WTC11 (cell line): ENCODE measurements around the gene LEFTY1. TPM values are rescaled to one million over a fixed set of nuclear protein-coding genes. Genes with fewer than 3 reads are reported as not detected.
A peak's percentile ranks its signal among the peaks of the same experiment; 100 is the strongest.
"Not testable (repeated sequence)": the region's sequence is repeated elsewhere in the genome, so short reads cannot be mapped to it uniquely, and the experiment has no call there.

Source experiments
- ATAC-seq: fragments of 200-7000 bp; cut with Tn5 transposase; 2 replicates; pipeline ENCODE4 v1.10.0; 2021; ENCODE audit warnings: mild to moderate bottlenecking, moderate library complexity
- CTCF ChIA-PET: fragments of 300-600 bp; sonication (Branson Sonifier 250); formaldehyde crosslinking; loops from one replicate; lab custom pipeline; 2021; ENCODE audit warnings: antibody characterized with exemption; lab: Charles Lee
- POLR2A ChIA-PET: fragments of 350-600 bp; sonication (Branson Sonifier 250); formaldehyde crosslinking; loops from one replicate; lab custom pipeline; 2021; ENCODE audit warnings: antibody characterized with exemption; lab: Charles Lee
- DNase-seq: peaks from one replicate; pipeline ENCODE4 v3.0.0; 2021; ENCODE audit warnings: low spot score
- H3K27ac Mint-ChIP-seq: 2 replicates; pipeline ENCODE4 v1.8.0; 2021; ENCODE audit warnings: mixed read lengths
- H3K27me3 Mint-ChIP-seq: 2 replicates; pipeline ENCODE4 v1.8.0; 2021; ENCODE audit warnings: low read depth, mild to moderate bottlenecking, moderate library complexity, mixed read lengths
- H3K36me3 Mint-ChIP-seq: 2 replicates; pipeline ENCODE4 v1.8.0; 2021; ENCODE audit warnings: mixed read lengths
- H3K4me1 Mint-ChIP-seq: 2 replicates; pipeline ENCODE4 v1.8.0; 2022; ENCODE audit warnings: mixed read lengths
- H3K4me3 Mint-ChIP-seq: 2 replicates; pipeline ENCODE4 v1.8.0; 2021; ENCODE audit warnings: mild to moderate bottlenecking, moderate library complexity, mixed read lengths
- H3K9me3 Mint-ChIP-seq: 2 replicates; pipeline ENCODE4 v1.8.0; 2021; ENCODE audit warnings: mixed read lengths
- GTF2I ChIP-seq: fragments of 250-450 bp; sonication (Bioruptor Pico); conservative IDR thresholded peaks from 2 replicates; pipeline ENCODE4 v1.4.0; 2021; ENCODE audit warnings: mild to moderate bottlenecking
- HMGA2 ChIP-seq: fragments of 250-450 bp; sonication (Bioruptor Pico); IDR thresholded peaks from 2 replicates; pipeline ENCODE4 v1.4.0; 2021; ENCODE audit warnings: mild to moderate bottlenecking, moderate library complexity
- JUN ChIP-seq: sonication (generic); formaldehyde crosslinking; IDR thresholded peaks from 2 replicates; pipeline ENCODE4 v1.8.0; 2023; ENCODE audit warnings: mild to moderate bottlenecking, missing genetic modification reagents
- NFATC4 ChIP-seq: fragments of 250-450 bp; sonication (Bioruptor Pico); IDR thresholded peaks from 2 replicates; pipeline ENCODE4 v1.9.0; 2021; ENCODE audit warnings: mild to moderate bottlenecking
- NFYB ChIP-seq: sonication (generic); formaldehyde crosslinking; conservative IDR thresholded peaks from 2 replicates; pipeline ENCODE4 v1.8.0; 2022; ENCODE audit warnings: low read depth, missing genetic modification reagents
- RORB ChIP-seq: fragments of 250-450 bp; sonication (Bioruptor Pico); IDR thresholded peaks from 2 replicates; pipeline ENCODE4 v1.9.0; 2021; ENCODE audit warnings: mild to moderate bottlenecking
- ZBTB21 ChIP-seq: sonication (generic); formaldehyde crosslinking; IDR thresholded peaks from 2 replicates; pipeline ENCODE4 v1.8.1; 2023; ENCODE audit warnings: mild to moderate bottlenecking, missing genetic modification reagents, borderline replicate concordance
- ZNF121 ChIP-seq: sonication (generic); formaldehyde crosslinking; IDR thresholded peaks from 2 replicates; pipeline ENCODE4 v1.8.0; 2023; ENCODE audit warnings: missing genetic modification reagents
- ZNF423 ChIP-seq: fragments of 250-450 bp; sonication (Bioruptor Pico); IDR thresholded peaks from 2 replicates; pipeline ENCODE4 v2.1.2; 2022; ENCODE audit warnings: mild to moderate bottlenecking, moderate library complexity
- total RNA-seq: library from RNA; stranded (reverse); gene quantifications from 3 replicates; pipeline ENCODE4 v1.2.3, GENCODE V29; 2021
- TF ChIP-seq, protein P1 (sequence below): sonication (generic); formaldehyde crosslinking; IDR thresholded peaks from 2 replicates; pipeline ENCODE4 v1.8.1; 2023; ENCODE audit warnings: mild to moderate bottlenecking, missing genetic modification reagents
- TF ChIP-seq, protein P2 (sequence below): sonication (generic); formaldehyde crosslinking; IDR thresholded peaks from 2 replicates; pipeline ENCODE4 v1.8.0; 2022; ENCODE audit warnings: missing genetic modification reagents
- TF ChIP-seq, protein P3 (sequence below): sonication (generic); formaldehyde crosslinking; IDR thresholded peaks from 2 replicates; pipeline ENCODE4 v1.8.0; 2022; ENCODE audit warnings: mild to moderate bottlenecking, missing genetic modification reagents
- TF ChIP-seq, protein P4 (sequence below): sonication (generic); formaldehyde crosslinking; IDR thresholded peaks from 2 replicates; pipeline ENCODE4 v1.8.0; 2023; ENCODE audit warnings: missing genetic modification reagents, mild to moderate bottlenecking, borderline replicate concordance
- TF ChIP-seq, protein P5 (sequence below): sonication (generic); formaldehyde crosslinking; IDR thresholded peaks from 2 replicates; pipeline ENCODE4 v1.8.0; 2022; ENCODE audit warnings: mild to moderate bottlenecking, missing genetic modification reagents

The LEFTY1 gene
- total RNA-seq, 1 experiment from 2014 or later: 52.9 TPM

DNA sequence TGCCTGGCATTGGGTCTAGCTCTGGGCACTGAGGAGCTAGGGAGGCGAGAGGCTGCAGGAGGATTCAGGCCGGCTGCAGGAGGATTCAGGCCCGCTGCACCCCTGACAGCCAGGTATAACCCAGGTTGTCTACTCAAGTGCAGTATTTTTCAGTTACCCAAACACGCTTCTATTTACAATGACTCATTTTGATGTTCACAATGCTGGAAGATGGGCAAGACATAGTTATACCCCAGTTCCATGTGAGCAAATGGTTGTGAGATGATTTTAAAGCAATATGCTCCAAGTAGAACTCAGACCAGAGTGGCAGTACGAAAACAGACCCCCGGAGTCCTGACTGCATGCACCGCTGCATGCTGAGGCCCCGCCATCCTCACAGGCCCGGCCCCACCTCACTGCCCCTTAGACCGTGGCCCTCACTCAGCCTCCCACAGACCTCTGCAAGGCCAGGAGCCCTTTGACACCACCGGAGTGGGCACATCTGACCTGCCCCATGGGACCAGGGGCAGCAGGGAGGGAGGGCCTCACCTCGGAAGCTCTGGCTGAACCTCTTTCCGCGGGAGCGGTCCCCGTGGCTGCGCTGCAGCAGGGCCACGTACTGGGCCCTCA is 553 bp downstream of the LEFTY1 start:
- no peaks in the 10 kb centered on the region for H3K9me3 Mint-ChIP-seq
- peak overlapping the region; percentile 69 for H3K4me3 Mint-ChIP-seq
- H3K27ac Mint-ChIP-seq: peak overlapping the region; percentile 72; the same call in 1 of the 2 replicates
- ATAC-seq (no peak), DNase-seq (no peak)
- POLR2A ChIA-PET: interaction anchor here (0.5 to 1.2 kb wide), 2 partner anchors 36 to 401 kb away, joined by 3 to 5 read pairs; partner anchors contain the start of gene PYCR2
- H3K4me1 Mint-ChIP-seq: peaks cover 48% of the 10 kb centered on the region
- CTCF ChIA-PET: interaction anchor here (0.7 to 4.3 kb wide), 11 partner anchors 10 to 413 kb away, joined by 3 to 21 read pairs (median 6); no protein-coding TSS in a partner anchor
- H3K27me3 Mint-ChIP-seq: no peaks in the 10 kb centered on the region; the same call in 1 of the 2 replicates
- 0 out of 2 replicates have a peak, but pooled peaks cover 4% of the 10 kb centered on the region for H3K36me3 Mint-ChIP-seq
- TF ChIP-seq, protein P1, sequence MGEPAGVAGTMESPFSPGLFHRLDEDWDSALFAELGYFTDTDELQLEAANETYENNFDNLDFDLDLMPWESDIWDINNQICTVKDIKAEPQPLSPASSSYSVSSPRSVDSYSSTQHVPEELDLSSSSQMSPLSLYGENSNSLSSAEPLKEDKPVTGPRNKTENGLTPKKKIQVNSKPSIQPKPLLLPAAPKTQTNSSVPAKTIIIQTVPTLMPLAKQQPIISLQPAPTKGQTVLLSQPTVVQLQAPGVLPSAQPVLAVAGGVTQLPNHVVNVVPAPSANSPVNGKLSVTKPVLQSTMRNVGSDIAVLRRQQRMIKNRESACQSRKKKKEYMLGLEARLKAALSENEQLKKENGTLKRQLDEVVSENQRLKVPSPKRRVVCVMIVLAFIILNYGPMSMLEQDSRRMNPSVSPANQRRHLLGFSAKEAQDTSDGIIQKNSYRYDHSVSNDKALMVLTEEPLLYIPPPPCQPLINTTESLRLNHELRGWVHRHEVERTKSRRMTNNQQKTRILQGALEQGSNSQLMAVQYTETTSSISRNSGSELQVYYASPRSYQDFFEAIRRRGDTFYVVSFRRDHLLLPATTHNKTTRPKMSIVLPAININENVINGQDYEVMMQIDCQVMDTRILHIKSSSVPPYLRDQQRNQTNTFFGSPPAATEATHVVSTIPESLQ (CRISPR knock-in tag): no peak
- TF ChIP-seq ZNF423 (CRISPR knock-in tag) (no peak), JUN (CRISPR knock-in tag) (0 out of 2 replicates have a peak, but pooled peaks have one; percentile 19), ZBTB21 (no peak), NFYB (0 out of 2 replicates have a peak, but pooled peaks have one; percentile 8), ZNF121 (CRISPR knock-in tag) (0 out of 2 replicates have a peak, but pooled peaks have one; percentile 19), NFATC4 (CRISPR knock-in tag) (no peak), GTF2I (no peak)
- TF ChIP-seq, protein P2, sequence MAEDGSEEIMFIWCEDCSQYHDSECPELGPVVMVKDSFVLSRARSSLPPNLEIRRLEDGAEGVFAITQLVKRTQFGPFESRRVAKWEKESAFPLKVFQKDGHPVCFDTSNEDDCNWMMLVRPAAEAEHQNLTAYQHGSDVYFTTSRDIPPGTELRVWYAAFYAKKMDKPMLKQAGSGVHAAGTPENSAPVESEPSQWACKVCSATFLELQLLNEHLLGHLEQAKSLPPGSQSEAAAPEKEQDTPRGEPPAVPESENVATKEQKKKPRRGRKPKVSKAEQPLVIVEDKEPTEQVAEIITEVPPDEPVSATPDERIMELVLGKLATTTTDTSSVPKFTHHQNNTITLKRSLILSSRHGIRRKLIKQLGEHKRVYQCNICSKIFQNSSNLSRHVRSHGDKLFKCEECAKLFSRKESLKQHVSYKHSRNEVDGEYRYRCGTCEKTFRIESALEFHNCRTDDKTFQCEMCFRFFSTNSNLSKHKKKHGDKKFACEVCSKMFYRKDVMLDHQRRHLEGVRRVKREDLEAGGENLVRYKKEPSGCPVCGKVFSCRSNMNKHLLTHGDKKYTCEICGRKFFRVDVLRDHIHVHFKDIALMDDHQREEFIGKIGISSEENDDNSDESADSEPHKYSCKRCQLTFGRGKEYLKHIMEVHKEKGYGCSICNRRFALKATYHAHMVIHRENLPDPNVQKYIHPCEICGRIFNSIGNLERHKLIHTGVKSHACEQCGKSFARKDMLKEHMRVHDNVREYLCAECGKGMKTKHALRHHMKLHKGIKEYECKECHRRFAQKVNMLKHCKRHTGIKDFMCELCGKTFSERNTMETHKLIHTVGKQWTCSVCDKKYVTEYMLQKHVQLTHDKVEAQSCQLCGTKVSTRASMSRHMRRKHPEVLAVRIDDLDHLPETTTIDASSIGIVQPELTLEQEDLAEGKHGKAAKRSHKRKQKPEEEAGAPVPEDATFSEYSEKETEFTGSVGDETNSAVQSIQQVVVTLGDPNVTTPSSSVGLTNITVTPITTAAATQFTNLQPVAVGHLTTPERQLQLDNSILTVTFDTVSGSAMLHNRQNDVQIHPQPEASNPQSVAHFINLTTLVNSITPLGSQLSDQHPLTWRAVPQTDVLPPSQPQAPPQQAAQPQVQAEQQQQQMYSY (CRISPR knock-in tag): no peak
- TF ChIP-seq, protein P3, sequence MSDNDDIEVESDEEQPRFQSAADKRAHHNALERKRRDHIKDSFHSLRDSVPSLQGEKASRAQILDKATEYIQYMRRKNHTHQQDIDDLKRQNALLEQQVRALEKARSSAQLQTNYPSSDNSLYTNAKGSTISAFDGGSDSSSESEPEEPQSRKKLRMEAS (CRISPR knock-in tag): no peak
- TF ChIP-seq, all 79 proteins: peak for 3

DNA sequence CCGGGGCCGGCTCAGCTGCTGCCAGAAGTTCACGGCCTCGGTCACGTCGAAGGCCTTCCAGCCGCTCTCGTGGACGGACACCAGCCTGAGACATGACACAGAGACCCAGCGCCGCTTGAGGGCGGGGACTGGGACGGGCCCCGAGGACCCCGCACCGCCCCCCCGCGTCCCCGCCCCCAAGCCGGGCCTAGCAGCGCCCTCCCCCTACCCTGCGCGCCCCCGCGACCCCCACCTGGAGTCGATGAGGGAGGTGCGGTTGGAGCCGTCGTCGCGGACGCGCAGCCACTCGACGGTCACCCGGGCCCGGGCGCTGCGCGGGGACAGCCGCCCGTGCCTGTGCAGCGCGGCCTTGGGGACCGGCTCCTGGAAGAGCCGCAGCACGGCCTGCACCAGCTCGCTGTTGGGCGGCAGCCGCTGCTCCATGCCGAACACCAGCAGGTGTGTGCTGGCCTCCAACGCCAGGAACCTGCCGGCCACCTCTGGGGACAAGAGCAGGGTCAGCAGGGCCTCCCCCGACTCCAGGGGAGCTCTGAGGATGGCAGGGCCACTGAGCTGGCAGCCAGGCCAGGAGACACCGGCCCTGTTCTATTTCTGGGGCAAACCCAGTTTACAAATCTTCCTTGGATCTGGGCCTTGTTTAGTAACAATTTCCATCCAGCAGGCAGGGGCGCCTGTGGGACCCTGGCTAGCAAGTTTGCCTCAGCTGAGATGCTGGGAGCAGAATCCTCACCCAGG is 1.2 kb downstream of the LEFTY1 start:
- CTCF ChIA-PET: interaction anchor here (1.1 to 4.3 kb wide), 5 partner anchors 10 to 88 kb away, joined by 3 to 21 read pairs (median 13); no protein-coding TSS in a partner anchor
- Mint-ChIP-seq H3K27ac (peak overlapping the region; percentile 72; the same call in 1 of the 2 replicates), H3K4me1 (peaks cover 48% of the 10 kb centered on the region), H3K4me3 (peak overlapping the region; percentile 69)
- peak; percentile 61 for DNase-seq
- peak; percentile 7 for ATAC-seq
- H3K36me3 Mint-ChIP-seq, H3K9me3 Mint-ChIP-seq, H3K27me3 Mint-ChIP-seq: not testable (repeated sequence)
- POLR2A ChIA-PET: interaction anchor here (1.2 kb wide), 1 partner anchor 36 kb away, joined by 5 read pairs; the partner anchor contains the start of gene PYCR2

DNA sequence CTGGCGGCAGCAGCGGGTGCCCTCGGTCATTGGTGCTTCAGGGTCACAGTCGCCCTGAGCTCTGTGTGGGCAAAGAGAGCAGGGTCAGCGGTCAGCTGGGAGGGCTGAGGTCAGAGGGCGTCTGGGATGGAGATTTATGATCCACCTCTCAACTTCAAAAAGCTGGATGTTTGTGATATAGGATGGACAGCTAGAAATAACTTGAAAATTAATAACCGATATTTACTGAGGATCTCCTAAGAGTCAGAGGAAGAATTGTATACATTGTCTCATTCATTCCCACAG is 2.0 kb downstream of the LEFTY1 start:
- ChIA-PET POLR2A (no interaction called here), CTCF (interaction anchor here (4.3 kb wide), 1 partner anchor 10 kb away, joined by 15 read pairs; no protein-coding TSS in a partner anchor)
- ATAC-seq: no peak
- H3K36me3 Mint-ChIP-seq: 0 out of 2 replicates have a peak, but pooled peaks cover 4% of the 10 kb centered on the region
- H3K4me3 Mint-ChIP-seq: peak overlapping the region; percentile 57
- H3K27ac Mint-ChIP-seq: no peak overlapping the region
- DNase-seq: no peak
- no peaks in the 10 kb centered on the region for H3K9me3 Mint-ChIP-seq
- H3K27me3 Mint-ChIP-seq: no peaks in the 10 kb centered on the region; the same call in 1 of the 2 replicates
- peaks cover 48% of the 10 kb centered on the region for H3K4me1 Mint-ChIP-seq
- TF ChIP-seq HMGA2 (CRISPR knock-in tag) (no peak), RORB (CRISPR knock-in tag) (no peak), ZNF121 (CRISPR knock-in tag) (no peak), ZNF423 (CRISPR knock-in tag) (no peak)
- TF ChIP-seq, protein P4, sequence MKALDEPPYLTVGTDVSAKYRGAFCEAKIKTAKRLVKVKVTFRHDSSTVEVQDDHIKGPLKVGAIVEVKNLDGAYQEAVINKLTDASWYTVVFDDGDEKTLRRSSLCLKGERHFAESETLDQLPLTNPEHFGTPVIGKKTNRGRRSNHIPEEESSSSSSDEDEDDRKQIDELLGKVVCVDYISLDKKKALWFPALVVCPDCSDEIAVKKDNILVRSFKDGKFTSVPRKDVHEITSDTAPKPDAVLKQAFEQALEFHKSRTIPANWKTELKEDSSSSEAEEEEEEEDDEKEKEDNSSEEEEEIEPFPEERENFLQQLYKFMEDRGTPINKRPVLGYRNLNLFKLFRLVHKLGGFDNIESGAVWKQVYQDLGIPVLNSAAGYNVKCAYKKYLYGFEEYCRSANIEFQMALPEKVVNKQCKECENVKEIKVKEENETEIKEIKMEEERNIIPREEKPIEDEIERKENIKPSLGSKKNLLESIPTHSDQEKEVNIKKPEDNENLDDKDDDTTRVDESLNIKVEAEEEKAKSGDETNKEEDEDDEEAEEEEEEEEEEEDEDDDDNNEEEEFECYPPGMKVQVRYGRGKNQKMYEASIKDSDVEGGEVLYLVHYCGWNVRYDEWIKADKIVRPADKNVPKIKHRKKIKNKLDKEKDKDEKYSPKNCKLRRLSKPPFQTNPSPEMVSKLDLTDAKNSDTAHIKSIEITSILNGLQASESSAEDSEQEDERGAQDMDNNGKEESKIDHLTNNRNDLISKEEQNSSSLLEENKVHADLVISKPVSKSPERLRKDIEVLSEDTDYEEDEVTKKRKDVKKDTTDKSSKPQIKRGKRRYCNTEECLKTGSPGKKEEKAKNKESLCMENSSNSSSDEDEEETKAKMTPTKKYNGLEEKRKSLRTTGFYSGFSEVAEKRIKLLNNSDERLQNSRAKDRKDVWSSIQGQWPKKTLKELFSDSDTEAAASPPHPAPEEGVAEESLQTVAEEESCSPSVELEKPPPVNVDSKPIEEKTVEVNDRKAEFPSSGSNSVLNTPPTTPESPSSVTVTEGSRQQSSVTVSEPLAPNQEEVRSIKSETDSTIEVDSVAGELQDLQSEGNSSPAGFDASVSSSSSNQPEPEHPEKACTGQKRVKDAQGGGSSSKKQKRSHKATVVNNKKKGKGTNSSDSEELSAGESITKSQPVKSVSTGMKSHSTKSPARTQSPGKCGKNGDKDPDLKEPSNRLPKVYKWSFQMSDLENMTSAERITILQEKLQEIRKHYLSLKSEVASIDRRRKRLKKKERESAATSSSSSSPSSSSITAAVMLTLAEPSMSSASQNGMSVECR (CRISPR knock-in tag): no peak
- TF ChIP-seq, protein P2 (CRISPR knock-in tag): no peak
- TF ChIP-seq, protein P5, sequence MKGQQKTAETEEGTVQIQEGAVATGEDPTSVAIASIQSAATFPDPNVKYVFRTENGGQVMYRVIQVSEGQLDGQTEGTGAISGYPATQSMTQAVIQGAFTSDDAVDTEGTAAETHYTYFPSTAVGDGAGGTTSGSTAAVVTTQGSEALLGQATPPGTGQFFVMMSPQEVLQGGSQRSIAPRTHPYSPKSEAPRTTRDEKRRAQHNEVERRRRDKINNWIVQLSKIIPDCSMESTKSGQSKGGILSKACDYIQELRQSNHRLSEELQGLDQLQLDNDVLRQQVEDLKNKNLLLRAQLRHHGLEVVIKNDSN (CRISPR knock-in tag): no peak
